Mucosa of descending colon (tissue), 3 donors: ENCODE measurements around the gene NIBAN1. TPM values are rescaled to one million over a fixed set of nuclear protein-coding genes. Genes with fewer than 3 reads are reported as not detected.

Source experiments
- ATAC-seq: fragments of 200-7000 bp; cut with Tn5 transposase; one replicate; pipeline ENCODE4 v1.9.1; 2020; ENCODE audit warnings: mild to moderate bottlenecking, moderate library complexity
- DNase-seq, 3 donors: peaks; one replicate each; pipeline ENCODE4 v3.0.0-alpha.2; 2020
- H3K36me3 ChIP-seq: fragments of 200-600 bp; one replicate; pipeline ENCODE4 v1.8.0; 2021; ENCODE audit warnings: low read depth, mild to moderate bottlenecking
- H3K4me1 ChIP-seq: fragments of 200-600 bp; one replicate; pipeline ENCODE4 v1.8.0; 2021; ENCODE audit warnings: low read depth, mild to moderate bottlenecking
- H3K4me3 ChIP-seq: fragments of 200-600 bp; one replicate; pipeline ENCODE4 v1.8.0; 2021; ENCODE audit warnings: mild to moderate bottlenecking
- H3K9me3 ChIP-seq: fragments of 200-600 bp; one replicate; pipeline ENCODE4 v1.8.0; 2021; ENCODE audit warnings: mild to moderate bottlenecking
- intact Hi-C, 2 donors: fragments of 100-400 bp; cut with DNase I in 1 of 2; cut with micrococcal nuclease in 1 of 2; formaldehyde crosslinking; loops; one replicate each; pipeline versions ENCODE4 v1.11.0 to v1.11.1; 2022; cut with DNase I, micrococcal nuclease
- total RNA-seq, 3 donors: library from RNA; stranded (reverse); fragmentation: NEBNext Ultra II Directional in 2 of 3; extraction: Animal tissue kit (Norgen Biotek cat#: 25700) in 2 of 3; gene quantifications; one replicate each; pipeline versions ENCODE4 v1.2.1 to v1.2.4, GENCODE V29; 2021 to 2023
- TF ChIP-seq, protein P1 (sequence below): fragments of 200-600 bp; IDR thresholded peaks from one replicate; pipeline ENCODE4 v1.8.0; 2022; ENCODE audit warnings: antibody characterized with exemption, mild to moderate bottlenecking
- donor health status: DM: no; HTN: no; CAD: no; lungs with moderate emphysema.
- donor health status: DM: no; HTN: no; CAD: no.
- donor health status: DM: no; HTN: yes; CAD: no.

The NIBAN1 gene
- total RNA-seq, 3 donors from 2014 or later: 6.5 to 209 (median 17.2) TPM

DNA sequence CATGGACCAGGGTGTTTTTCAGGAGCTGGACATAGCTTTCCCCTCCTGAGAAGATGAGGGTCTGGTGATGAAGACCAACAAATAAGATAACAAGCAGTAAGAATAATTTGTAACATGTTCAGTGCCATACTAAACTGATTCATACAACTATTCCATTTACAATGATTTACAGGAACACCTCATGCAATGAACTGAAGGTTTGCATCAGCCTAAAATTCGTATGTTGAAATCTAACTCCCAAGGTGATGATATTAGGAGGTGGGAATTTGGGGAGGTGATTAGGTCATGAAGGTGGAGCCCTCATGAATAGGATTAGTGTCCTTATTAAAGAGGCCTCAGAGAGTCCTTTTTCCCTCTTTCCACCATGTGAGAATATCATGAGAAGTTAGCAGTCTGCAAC, 15.9 kb upstream of the NIBAN1 start:
- Histone ChIP-seq H3K36me3 (no peaks in the 10 kb centered on the region), H3K9me3 (no peaks in the 10 kb centered on the region), H3K4me3 (no peak overlapping the region), H3K4me1 (no peaks in the 10 kb centered on the region)
- TF ChIP-seq, protein P1, sequence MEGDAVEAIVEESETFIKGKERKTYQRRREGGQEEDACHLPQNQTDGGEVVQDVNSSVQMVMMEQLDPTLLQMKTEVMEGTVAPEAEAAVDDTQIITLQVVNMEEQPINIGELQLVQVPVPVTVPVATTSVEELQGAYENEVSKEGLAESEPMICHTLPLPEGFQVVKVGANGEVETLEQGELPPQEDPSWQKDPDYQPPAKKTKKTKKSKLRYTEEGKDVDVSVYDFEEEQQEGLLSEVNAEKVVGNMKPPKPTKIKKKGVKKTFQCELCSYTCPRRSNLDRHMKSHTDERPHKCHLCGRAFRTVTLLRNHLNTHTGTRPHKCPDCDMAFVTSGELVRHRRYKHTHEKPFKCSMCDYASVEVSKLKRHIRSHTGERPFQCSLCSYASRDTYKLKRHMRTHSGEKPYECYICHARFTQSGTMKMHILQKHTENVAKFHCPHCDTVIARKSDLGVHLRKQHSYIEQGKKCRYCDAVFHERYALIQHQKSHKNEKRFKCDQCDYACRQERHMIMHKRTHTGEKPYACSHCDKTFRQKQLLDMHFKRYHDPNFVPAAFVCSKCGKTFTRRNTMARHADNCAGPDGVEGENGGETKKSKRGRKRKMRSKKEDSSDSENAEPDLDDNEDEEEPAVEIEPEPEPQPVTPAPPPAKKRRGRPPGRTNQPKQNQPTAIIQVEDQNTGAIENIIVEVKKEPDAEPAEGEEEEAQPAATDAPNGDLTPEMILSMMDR: no peak
- no peak for ATAC-seq
- intact Hi-C loops: no loop called here
- no peak for DNase-seq

DNA sequence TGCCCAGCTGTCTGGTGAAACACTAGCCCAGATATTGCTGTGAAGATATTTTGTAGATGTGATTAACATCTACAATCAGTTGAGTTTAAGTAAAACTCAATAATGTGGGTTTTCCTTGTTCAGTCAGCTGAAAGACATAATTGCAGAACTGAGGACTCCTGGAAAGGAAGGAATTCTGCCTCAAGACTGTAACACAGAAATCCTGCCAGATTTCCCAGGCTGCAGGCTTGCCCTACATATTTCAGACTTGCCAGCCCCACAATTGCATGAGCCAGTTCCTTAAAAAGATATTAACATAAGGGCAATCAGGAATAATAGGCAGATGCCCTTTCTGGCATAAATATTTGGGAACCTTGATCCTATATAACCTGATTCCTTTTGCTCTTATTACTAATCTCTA, 14.2 kb upstream of the NIBAN1 start:
- ATAC-seq: no peak
- intact Hi-C loops: no loop called here
- no peaks in the 10 kb centered on the region for H3K9me3 ChIP-seq

DNA sequence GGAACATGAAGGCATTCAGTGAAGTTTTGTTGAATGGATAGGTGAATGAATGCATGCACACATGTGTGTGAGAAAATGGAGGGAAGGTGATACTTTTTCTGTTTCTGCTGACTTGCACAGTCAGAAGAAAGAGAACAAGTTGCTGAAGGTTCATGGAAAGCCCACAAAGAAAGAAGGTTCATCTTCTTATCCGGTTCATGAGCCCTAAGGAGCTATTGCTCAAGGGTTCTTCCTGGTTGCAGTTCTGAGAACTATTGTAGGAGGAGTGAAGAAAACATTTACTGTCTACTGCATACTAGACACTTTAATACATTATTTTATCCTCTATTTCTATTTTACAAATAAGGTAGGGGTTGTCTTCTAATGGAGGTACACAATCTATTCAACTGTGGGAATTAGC, 13.4 kb upstream of the NIBAN1 start:
- ATAC-seq (no peak), DNase-seq (no peak)
- H3K4me3 ChIP-seq: no peak overlapping the region
- intact Hi-C loops: no loop called here
- no peaks in the 10 kb centered on the region for H3K36me3 ChIP-seq
- TF ChIP-seq, protein P1: no peak
- no peaks in the 10 kb centered on the region for H3K4me1 ChIP-seq
- H3K9me3 ChIP-seq: no peaks in the 10 kb centered on the region

More for the DNA sequence above, 14.2 kb upstream of the NIBAN1 start:
- DNase-seq: no peak
- Histone ChIP-seq H3K36me3 (no peaks in the 10 kb centered on the region), H3K4me3 (no peak overlapping the region), H3K4me1 (no peaks in the 10 kb centered on the region)
- TF ChIP-seq, protein P1: no peak

DNA sequence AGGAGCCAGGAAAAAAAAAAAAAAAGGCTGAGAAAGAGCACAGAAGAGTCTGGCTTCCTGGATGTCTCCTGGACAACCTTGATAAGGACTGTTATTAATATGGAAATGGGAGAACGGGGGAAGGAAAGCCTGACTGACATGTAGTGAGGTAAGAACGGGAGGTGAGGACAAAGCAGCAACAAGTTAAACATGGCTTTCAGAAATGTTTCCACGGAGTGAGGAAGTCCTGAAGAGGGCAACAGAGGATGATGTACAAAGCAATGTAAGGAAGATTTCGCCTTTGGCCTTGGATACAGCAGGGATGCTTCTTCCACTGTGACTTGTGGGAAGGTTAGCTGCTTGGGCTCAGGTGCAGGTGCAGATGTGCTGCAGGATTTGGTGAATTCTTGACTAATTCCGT, 11.9 kb upstream of the NIBAN1 start:
- TF ChIP-seq, protein P1: no peak
- Histone ChIP-seq H3K4me1 (no peaks in the 10 kb centered on the region), H3K36me3 (no peaks in the 10 kb centered on the region), H3K4me3 (no peak overlapping the region), H3K9me3 (no peaks in the 10 kb centered on the region)
- ATAC-seq (peak; percentile 31), DNase-seq (no peak)
- intact Hi-C loops: no loop called here

DNA sequence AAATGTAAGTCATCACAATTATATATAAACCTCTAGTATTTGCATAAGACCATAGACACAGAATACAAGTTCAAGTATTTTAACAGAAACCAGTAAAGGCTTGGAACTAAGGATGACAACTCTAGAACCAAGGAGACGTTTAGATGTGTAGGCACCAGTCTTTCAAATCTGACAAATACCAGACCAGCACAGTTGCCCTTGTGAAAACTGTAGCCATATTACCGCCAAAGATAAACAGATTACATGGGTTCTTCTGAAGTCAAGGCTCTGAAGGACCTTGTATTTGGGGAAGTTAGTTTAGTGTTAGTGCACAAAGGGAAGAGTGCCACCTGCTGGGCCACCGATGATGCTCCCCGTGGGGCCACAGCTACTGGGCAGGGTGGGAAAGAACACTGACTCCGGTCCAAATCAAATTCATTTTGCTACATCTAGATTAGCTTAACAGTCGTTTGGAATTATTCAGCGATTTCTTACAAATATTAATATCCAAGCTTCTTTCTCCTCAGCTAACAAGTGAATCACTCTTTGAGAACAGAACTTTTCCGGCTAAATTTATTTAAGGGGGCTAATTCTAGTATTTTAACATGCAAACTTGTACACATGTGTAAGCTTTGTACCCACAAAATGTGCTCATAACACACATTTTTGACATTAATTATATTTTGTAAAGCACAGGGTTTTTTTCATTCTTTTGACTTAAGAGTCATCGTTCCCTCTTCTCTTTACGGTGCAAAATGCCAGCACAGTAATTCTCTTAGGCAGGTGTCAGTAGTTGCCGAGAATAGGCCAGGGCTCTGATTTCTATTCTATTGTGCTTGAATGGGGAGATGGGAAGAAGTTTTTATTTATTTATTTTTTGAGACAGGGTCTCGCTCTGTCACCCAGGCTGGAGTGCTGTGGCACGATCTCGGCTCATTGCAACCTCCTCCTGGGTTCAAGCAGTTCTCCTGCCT, 8.0 kb upstream of the NIBAN1 start:
- H3K4me3 ChIP-seq: no peak overlapping the region
- H3K36me3 ChIP-seq: no peaks in the 10 kb centered on the region
- DNase-seq (peak; percentile 73 to 86 (median 79)), ATAC-seq (peak; percentile 94)
- no peaks in the 10 kb centered on the region for H3K4me1 ChIP-seq
- no peaks in the 10 kb centered on the region for H3K9me3 ChIP-seq
- intact Hi-C loops: loop anchor here (2.0 to 5.0 kb wide), 2 partner anchors 175 to 177 kb away; no protein-coding TSS in a partner anchor
- TF ChIP-seq, protein P1: peak; percentile 84
